Measurements from ENCODE around the gene TXNRD2.

Gene TXNRD2

DNA sequence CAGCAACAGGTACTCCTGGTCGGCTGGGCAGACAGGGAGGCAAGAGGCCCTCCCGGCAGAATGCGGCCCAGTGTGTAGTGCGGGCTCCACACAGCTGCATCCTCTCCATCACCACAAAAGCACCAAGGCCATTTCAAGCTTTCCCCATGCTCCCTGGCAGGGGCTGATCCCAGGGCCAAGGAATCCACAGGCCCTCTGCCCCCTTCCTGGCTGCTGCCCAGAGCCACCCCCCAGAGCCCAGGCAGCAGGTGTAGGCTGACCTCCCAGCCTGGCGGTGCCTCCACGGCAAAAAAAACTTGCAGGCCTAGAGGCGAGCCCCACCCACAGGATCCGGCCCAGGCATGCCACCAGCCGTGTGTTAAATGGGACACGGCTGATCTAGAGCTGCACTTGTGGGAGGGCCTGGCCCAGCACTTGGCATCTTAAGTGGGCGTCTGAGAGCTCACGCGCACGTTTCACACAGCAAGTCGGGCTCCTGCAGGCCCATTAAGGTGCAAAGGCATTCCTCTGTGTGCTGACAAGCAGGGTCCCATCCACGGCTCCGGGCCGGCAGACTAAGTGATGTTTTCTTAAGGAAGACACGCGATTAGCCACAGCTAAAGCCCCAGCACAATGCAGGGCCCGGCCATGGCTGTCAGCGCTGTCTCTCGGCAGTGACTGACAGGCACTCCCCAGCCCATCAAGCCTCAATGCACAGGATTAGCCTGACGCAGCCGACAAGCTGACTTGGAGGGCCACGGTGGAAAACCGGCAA, 67.1 kb downstream of the TXNRD2 start:
- peak; percentile 41 for DNase-seq

DNA sequence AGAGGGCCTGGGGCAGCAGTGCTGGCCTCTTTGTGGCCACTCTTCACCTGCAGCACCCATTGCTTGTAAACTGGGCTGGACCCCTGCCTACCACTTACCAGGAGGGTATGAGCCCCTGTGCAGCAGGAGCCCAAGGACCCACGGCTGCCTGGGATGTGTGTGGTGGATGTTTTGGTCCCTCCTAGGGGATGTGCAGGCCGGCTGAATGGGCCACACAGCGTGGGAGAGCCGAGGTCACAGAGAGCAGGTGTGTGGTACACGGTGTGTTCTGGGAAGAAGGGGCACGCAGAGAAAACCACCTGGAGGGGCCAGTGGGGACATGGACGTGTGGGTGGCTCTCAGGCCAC, 67.7 kb downstream of the TXNRD2 start:
- DNase-seq: no peak

DNA sequence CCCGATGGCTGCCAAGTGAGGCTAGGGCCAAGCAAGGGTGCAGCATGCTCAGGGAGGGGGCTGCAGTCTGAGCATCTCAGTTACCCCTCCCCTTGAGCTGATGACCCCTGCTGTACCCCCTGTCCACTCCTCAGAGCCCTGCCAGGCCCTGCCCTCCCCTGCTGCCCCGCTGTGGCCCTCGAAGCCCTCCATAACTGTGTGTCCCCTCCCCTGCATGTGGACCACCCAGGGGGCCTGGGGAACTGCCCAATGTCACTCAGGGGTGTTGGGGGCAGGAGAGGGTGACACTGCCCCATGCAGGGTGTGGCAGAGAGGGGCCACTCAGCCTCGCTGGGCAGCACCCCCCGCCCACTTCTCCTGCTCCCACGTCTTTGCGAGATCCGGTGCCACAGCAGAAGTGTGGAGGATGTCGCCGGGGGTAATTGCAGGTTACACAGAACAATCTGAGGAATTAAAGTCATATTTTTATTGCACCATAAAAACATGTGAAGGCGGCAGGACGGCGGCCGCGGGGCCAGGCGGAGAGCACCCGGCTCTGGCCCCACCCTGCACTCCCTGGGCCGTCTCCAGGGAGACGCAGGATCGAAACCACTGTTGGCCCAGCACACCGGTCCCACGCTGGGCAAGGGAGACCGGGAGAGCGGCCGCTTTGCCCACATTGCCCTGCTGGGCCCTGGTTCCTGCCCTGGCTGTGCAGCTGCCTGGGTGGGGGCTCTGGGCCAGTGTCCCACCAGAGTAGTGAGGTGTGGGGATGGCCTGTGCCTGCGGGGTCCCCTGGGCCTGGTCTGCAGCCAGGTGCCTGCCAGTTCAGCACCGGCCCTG, 68.3 kb downstream of the TXNRD2 start:
- DNase-seq: no peak

DNA sequence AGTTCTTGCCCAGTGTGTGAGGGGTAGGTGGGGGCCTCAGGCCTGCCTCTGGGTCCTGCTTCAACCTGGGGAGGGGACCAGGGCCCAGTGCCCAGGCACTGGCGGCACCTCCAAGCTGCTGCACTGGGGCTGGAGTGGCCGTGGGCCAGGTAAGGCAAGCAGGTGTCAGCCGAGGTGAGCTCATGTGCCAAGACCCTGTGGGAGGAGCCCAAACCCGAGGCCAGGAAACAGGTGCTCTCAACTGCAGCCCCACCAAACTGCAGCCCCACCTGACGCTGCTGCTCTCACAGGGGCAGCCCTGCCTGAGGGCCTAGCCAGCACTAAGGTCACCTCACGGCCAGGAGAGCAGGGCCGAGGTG, 68.9 kb downstream of the TXNRD2 start:
- no peak for DNase-seq

DNA sequence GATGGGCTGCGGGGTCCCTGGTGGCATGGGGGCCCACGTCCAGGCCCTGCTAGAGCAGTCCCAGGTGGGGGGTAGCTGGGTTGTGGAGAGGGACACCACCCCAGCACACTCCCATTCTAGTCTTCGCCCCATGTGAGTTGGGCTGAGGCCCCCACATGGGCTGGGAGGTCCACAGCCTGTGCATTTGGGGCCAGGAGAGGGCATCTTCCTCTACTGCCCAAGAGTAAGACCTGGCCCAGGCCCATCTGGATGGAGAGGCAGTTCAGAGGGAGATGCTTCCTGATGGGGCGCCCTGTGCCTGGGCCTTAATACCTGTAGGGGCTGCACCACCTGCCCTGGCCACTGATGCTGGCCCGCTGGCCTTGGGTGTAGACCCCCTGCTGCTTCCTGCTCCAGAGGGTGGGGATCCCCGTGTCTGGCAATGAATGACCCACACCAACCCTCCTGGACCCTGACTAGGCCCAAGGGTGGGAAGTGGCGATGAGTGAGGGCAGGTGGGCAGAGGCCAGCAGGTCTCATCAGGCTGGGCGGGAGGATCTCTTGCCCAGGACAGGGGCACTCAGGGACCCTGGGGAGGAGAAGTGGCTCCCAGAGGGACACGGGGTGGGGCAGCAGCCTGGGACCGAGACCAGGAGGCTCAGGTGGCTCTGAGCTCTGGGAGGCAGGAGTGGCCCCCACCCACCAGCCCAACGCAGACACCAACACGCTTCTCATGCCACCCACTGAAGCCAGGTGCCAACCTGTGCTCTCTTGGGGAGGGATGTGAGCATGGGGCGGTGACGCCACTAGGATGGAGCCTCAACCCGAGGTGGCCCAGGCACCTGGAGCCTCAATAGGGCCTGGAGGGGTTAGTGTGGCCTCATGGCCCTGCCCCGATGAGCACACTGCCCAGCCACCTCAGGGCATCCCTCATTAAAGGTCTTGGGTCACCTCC, 69.5 kb downstream of the TXNRD2 start:
- no peak for DNase-seq

DNA sequence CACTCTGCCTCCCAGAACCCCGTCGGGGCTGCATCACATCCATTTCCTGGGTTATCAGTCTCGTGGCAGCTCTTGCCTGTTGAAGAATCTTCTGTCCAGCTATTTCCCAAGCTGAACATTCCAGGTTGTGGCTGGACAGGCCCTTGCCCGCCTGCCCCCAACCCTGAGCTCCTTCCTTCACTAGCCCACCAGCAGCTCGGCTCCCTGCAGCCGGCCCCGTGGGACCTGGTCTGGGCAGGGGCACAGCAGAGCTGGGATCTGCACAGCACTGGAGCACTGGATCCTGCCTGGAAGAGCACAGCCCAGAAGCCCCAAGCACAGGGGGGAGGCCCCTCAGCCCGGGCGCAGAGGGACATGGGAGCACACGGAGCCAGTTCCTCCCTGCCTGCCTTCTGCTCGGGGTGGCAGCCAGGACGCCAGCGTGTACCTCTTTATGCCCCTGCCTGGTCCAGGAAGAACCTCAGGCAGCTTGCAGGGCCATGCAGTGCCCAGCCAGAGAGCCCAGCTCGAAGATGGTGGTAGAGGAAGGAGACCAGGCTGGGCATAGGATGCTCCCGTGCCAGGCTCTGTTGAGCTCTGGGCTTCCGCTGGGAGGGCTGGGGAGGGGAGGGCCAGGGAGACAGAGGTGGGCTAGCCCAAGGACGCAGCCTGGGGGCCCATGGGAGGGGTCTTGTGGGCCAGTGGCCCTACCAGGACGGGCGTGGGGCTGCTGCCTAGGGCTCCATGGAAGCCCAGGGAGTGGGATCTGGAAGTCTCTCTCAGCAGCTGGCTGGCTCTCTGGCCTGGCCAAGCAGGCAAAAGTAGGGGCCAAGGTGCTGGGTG, 70.4 kb downstream of the TXNRD2 start:
- DNase-seq: no peak

DNA sequence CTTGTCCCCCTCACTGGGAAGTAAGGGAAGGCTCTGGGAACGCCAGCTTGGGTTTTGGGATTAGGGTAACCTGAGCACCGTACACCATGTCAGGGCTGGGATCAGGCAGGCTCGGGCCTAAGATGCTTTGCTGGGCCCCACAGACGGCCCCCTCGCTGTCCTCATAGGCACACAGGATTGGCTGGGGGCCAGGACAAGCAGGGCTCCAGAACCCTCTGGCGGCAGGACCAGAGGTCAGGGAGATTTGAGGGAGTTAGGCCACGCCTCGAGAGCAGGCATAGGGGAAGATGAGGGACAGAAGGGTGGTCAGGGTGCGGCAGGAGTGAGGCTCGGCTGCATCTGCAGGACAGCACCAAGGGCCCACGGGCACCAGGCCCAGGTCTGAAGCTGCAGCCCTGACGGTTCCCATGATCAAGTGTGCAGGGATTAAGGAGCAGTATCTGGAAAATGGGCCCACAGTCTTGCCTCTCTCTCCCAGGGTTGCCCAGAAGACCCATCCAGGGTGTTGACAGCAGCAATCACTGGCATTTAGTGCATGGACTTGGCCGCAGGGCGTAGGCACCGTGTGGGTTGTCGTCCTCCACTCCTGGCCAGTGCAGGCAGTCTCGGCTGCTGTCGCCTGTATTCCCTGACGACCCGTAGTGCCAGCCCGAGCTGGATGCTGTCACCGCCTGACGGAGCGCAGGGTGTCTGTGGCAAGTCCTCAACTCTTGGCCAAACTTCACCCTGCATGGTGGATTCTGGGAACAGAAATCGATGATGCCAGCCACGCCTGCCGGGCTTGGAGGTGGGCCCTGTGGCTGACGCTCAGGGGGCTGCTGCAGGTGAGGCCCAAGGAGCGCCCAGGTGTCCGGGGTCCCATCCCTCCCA, 71.2 kb downstream of the TXNRD2 start:
- no peak for DNase-seq

DNA sequence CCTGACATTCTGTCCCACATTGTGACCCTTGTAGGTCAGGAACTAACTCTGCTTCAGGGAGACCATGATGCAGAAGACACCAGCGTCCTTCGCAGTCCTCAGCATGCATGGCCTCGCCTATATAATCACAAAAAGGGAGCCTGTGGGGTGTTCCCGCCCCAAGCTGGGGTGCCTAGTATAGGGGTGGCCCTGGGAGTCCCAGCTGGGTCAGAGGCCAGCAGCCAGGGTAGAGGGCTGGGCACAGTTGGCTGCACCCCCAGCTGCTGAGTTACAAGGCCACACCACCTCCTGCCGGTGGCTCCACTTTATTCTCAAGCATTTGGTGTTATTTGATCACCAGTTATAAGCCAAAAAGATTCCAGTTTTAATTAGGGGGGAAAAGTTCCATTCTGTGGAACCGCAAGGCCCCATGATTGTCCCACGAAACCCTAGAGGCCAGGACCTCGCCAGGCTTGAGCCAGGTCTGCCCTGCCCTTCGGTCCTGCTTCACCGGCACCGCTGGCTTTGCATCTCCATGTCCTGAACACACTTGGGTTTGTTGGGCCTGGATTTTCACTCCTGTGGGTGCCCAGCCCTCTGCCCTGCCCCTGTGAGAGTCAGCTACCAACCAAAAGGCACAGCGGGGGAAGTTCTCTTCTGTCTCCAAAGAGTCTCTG, 72.0 kb downstream of the TXNRD2 start:
- no peak for DNase-seq

DNA sequence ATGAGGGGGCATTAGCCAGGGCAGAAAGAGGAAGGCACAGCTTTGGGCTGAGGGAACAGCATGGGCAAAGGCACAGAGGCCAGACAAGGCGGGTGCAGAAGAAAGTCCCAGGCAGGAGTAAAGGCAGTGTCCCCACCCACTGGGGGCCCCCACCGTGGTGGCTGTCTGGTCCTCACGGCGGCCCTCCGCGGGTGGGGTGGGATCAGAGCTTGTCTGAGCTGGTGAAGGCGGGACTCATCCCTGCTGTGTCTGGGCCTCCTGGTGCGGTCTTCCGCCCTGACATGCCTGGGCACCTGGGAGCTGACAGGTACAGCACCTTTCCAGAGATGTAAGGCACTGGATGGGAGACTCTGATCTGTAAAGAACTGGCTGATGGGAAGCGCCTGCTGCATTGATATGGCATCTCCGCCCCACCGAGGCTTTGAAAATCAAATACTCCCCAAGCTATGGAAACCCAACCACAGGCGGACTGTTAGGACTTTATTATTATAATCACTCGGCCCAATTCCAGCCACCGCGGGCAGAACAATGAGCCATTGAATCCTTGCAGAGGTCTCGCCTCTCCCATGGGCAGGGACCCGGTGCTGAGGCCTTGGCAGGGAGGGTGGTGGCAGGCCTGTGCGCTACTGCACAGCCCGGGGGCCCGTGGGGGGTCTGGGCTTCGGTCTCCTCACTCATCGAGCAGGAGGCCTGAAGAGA, 72.7 kb downstream of the TXNRD2 start:
- DNase-seq: no peak

DNA sequence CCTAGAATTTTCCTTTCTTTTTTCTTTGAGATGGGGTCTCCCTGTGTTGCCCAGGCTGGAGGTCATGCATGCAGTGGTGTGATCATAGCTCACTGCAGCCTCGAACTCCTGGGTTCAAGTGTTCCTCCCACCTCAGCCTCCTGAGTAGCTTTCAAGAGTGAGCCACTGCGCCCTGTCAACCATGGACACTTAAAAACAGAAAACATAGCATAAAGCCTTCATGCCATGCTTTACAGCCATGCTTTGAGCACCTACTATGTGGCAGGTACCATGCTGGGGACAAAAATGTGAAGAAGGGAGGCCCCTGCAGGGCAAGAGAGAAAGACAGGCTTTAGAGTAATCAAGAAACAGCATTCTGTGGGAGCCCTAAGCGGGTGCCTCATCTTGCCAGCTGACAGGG, 73.3 kb downstream of the TXNRD2 start:
- no peak for DNase-seq

DNA sequence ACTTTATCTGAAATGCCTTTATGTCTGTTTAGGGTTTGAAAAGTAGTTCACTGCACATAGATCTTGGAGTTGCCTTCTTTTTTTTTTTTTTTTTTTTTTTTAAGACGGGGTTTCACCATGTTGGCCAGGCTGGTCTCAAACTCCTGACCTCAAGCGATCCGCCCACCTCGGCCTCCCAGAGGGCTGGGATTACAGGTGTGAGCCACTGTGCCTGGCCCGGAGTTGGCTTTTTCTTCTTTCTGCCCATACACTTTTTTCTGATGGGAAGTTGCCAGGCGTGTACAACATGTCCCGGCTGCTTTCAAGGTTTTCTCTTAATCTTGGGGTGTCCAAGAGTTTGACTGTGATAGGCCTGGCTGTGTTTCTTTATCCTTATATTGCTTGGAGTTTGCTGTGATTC, 74.0 kb downstream of the TXNRD2 start:
- no peak for DNase-seq

DNA sequence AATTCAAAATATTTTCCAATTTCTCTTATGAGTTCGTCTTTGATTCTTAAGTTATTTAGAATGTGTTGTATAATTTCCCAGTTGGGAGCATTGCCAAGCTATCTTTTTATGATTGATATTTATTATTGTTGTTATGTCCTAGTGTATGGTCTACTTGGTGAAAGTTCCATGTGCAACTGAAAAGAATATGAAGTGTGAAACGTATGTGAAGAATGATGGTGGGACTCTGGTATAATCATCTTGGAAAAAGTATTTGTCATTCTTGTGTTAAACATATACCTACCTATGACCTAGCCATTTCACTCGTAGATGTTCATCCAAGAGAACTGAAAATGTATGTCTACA, 75.0 kb downstream of the TXNRD2 start:
- no peak for DNase-seq

DNA sequence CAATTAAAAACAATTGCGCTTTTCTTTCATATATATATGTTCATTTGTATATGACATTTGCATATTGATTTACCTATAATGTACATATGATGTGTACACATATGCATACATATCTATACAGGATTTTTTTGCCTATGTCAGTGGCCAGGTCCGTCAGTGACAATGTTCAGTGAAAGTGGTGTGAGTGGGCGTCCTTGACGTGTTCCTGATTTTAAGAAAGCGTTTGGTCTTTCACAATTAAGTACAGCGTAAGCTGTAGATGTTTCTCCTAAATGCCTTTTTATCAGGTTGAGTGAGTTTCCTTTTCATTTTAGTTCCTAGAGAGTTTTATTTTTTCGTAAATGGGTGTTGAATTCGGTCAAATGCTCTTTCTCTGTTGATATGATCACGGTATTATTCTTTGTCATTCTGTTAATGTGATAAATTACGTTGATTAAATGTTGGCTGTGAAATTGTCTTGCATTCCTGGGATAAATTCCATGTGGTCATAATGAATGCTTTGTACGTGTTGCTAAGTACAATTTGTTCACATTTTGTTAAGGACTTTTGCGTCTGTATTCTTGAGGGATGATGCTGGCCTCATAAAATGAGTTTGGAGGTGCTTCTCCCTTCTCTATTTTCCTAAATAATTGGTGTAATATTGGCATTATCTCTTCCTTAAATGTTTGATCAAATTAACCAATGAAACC, 76.3 kb downstream of the TXNRD2 start:
- DNase-seq: no peak

DNA sequence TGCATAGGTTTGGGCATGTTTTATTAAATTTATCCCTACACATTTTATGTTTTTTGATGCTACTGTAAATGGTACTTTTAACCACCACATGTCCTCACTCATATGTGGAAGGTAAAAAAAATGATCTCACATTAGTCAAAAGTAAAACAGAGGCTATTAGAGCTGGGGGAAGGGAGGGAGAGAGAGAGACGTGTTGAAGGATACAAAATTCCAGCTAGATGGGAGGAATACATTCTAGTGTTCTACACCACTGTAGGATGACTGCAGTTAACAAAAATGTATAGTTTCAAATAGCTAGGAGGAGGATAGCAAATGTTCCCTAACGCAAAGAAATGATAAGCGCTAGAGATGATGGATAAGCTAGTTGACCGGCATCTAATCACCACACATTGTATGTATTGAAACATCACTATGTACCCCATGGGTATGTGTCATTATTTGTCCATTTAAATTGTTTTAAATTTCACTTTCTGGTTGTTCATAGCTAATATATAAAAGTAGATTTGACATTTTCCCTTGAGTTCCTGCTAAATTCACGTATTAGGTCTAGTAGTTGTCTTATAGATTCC, 77.0 kb downstream of the TXNRD2 start:
- DNase-seq: no peak

DNA sequence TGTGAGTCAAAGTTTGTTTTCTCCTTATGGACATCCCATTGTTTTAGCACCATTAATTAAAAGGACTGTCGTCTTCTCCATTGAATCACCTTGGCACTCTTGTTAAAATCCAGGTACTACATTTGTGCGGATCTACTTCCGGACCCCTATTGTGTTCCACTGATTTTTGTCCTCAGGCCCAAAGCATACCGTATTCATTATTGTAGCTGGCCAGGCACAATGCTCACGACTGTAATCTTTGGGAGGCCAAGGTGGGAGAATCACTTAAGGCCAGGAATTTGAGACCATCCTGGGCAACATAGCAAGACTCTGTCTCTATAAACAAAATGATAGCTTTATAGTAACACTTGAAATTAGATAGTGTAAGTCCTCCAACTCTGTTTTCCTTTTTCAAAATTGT, 78.0 kb downstream of the TXNRD2 start:
- no peak for DNase-seq

DNA sequence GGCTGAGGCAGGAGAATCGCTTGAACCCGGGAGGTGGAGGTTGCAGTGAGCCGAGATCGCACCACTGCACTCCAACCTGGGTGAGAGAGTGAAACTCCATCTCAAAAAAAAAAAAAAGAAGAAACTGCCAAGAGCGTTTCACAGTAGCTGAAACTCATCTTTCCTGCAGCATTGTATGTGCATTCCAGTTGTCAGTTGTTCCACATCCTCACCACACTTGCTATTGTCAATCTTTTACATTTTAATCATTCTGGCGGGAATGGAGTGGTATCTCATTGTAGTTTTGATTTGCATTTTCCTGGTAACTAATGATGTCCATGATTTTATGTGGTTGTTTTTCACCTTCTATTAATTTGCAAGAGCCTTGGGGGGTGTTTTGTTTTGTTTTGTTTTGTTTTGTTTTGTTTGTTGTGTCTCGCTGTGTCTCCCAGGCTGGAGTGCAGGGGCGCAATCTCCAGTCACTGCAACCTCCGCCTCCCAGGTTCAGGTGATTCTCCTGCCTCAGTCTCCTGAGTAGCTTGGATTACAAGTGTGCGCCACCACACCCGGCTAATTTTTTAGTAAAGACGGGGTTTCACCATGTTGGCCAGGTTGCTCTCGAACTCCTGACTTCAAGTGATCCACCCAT, 78.9 kb downstream of the TXNRD2 start:
- DNase-seq: no peak

DNA sequence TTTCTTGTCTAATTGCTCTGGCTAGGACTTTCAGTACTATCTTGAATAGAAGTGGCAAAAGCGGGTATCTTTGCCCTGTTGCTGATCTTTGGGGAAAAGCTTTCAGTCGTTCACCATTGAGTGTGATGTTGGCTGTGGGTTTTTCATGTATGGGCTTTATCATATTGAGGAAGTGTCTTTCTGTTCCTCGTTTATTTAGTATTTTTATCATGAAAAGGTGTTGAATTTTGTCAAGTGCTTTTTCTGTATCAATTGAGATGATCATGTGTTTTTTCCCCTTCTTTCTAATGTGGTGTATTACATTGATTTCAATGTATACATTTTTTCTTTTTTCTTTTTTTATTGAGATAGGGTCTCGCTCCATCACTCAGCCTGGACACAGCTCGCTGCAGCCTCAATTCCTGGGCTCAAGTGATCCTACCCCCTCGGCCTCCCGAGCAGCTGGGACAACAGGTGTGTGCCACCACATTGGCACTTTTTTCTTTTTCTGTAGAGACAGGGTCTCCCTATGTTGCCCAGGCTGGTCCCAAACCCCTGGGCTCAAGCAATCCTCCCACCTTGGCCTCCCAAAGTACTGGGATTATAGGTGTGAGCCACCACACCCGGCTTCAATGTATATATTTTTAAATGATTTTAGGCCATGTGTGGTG, 81.6 kb downstream of the TXNRD2 start:
- no peak for DNase-seq

DNA sequence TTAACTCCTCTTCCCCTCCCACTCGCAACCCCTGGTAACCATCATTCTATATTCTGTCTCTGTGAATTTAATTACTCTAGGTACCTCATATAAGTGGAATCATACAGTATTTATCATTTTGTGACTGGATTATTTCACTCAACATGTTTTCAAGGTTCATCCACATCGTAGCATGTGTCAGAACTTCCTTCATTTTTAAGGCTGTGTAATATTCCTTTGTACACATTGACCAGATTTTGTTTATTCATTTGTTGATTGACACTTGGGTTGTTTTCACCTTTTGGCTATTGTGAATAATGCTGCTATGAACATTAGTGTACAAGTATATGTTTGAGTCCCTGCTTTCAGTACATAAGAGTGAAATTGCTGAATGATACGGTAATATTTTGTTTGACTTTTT, 84.2 kb downstream of the TXNRD2 start:
- no peak for DNase-seq
